Lower leg skin (tissue), 3 donors: ENCODE results near the gene SMIM1.

Experiments used
- CTCF ChIP-seq, 3 donors: fragments of 450-650 bp; IDR thresholded peaks; one replicate each; pipeline ENCODE4 v1.5.1; 2016; ENCODE audit warnings: antibody characterized with exemption in 3 of 3, mild to moderate bottlenecking in 3 of 3, moderate library complexity in 2 of 3
- POLR2A ChIP-seq, 2 donors: fragments of 450-650 bp; IDR thresholded peaks; one replicate each; pipeline ENCODE4 v1.6.1; 2016 to 2017; ENCODE audit warnings: antibody characterized with exemption in 2 of 2, mild to moderate bottlenecking in 1 of 2, moderate library complexity in 1 of 2

DNA sequence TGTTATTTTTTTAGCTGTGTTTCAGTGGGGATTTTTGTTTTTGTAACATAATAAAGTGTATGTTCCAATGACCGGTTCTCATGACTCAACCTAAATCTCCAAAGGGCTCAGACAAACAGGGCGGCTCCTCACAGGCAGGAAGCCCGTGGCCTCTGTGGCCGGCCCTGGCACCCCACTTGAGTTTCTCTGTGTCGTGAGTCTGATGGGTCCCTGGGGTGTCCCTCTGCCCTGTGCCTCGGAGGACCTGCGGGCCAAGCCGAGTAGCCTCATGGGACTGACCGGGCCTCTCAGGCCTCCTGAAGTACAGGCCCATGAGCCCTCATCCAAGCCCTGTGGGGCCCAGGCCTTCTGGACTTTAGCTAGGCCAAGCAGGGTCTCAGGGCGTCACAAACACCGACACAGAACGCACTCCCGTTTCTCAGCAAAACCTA, 36.4 kb upstream of the SMIM1 start:
- TF ChIP-seq CTCF (IDR thresholded peaks at IDR 0.05) (no peak), POLR2A (IDR thresholded peaks at IDR 0.05) (no peak)
